WTC11 (cell line): Measurements from ENCODE around the gene CHD9. TPM values are rescaled to one million over a fixed set of nuclear protein-coding genes. Genes with fewer than 3 reads are reported as not detected.

Experiments used
- ATAC-seq: fragments of 200-7000 bp; cut with Tn5 transposase; 2 replicates; pipeline ENCODE4 v1.10.0; 2021; ENCODE audit warnings: mild to moderate bottlenecking, moderate library complexity
- Bru-seq: library from RNA; stranded (reverse); fragments of 400-500 nt; gene quantifications from one replicate; lab custom pipeline; 2021; lab: Mats Ljungman, UMichigan
- CTCF ChIA-PET: fragments of 300-600 bp; sonication (Branson Sonifier 250); formaldehyde crosslinking; loops from one replicate; lab custom pipeline; 2021; ENCODE audit warnings: antibody characterized with exemption; lab: Charles Lee
- POLR2A ChIA-PET: fragments of 350-600 bp; sonication (Branson Sonifier 250); formaldehyde crosslinking; loops from one replicate; lab custom pipeline; 2021; ENCODE audit warnings: antibody characterized with exemption; lab: Charles Lee
- DNase-seq: peaks from one replicate; pipeline ENCODE4 v3.0.0; 2021; ENCODE audit warnings: low spot score
- H3K27ac Mint-ChIP-seq: 2 replicates; pipeline ENCODE4 v1.8.0; 2021; ENCODE audit warnings: mixed read lengths
- H3K27me3 Mint-ChIP-seq: 2 replicates; pipeline ENCODE4 v1.8.0; 2021; ENCODE audit warnings: low read depth, mild to moderate bottlenecking, moderate library complexity, mixed read lengths
- H3K36me3 Mint-ChIP-seq: 2 replicates; pipeline ENCODE4 v1.8.0; 2021; ENCODE audit warnings: mixed read lengths
- H3K4me1 Mint-ChIP-seq: 2 replicates; pipeline ENCODE4 v1.8.0; 2022; ENCODE audit warnings: mixed read lengths
- H3K4me3 Mint-ChIP-seq: 2 replicates; pipeline ENCODE4 v1.8.0; 2021; ENCODE audit warnings: mild to moderate bottlenecking, moderate library complexity, mixed read lengths
- H3K9me3 Mint-ChIP-seq: 2 replicates; pipeline ENCODE4 v1.8.0; 2021; ENCODE audit warnings: mixed read lengths
- CREB1 ChIP-seq: sonication (generic); formaldehyde crosslinking; IDR thresholded peaks from 2 replicates; pipeline ENCODE4 v1.8.0; 2023; ENCODE audit warnings: mild to moderate bottlenecking, missing genetic modification reagents
- EMX1 ChIP-seq: fragments of 250-450 bp; sonication (Bioruptor Pico); IDR thresholded peaks from 2 replicates; pipeline ENCODE4 v1.8.0; 2021; ENCODE audit warnings: mild to moderate bottlenecking
- JAZF1 ChIP-seq: fragments of 250-450 bp; sonication (Bioruptor Pico); IDR thresholded peaks from 2 replicates; pipeline ENCODE4 v1.9.0; 2021; ENCODE audit warnings: moderate library complexity, mild to moderate bottlenecking, inconsistent platforms
- JUN ChIP-seq: sonication (generic); formaldehyde crosslinking; IDR thresholded peaks from 2 replicates; pipeline ENCODE4 v1.8.0; 2023; ENCODE audit warnings: mild to moderate bottlenecking, missing genetic modification reagents
- KAT7 ChIP-seq: sonication (generic); formaldehyde crosslinking; IDR thresholded peaks from 2 replicates; pipeline ENCODE4 v1.8.1; 2023; ENCODE audit warnings: missing genetic modification reagents, mild to moderate bottlenecking, borderline replicate concordance
- MXD4 ChIP-seq: fragments of 250-450 bp; sonication (Bioruptor Pico); IDR thresholded peaks from 2 replicates; pipeline ENCODE4 v1.8.0; 2021; ENCODE audit warnings: mild to moderate bottlenecking, moderate library complexity, borderline replicate concordance
- MYBL2 ChIP-seq: sonication (generic); formaldehyde crosslinking; IDR thresholded peaks from 2 replicates; pipeline ENCODE4 v1.8.1; 2023; ENCODE audit warnings: mild to moderate bottlenecking, moderate library complexity, missing genetic modification reagents
- NFE2L1 ChIP-seq: sonication (generic); formaldehyde crosslinking; IDR thresholded peaks from 2 replicates; pipeline ENCODE4 v1.8.1; 2023; ENCODE audit warnings: missing genetic modification reagents
- NFYB ChIP-seq: sonication (generic); formaldehyde crosslinking; conservative IDR thresholded peaks from 2 replicates; pipeline ENCODE4 v1.8.0; 2022; ENCODE audit warnings: low read depth, missing genetic modification reagents
- NR3C1 ChIP-seq: sonication (generic); formaldehyde crosslinking; conservative IDR thresholded peaks from 2 replicates; pipeline ENCODE4 v1.8.1; 2023; ENCODE audit warnings: low read depth, mild to moderate bottlenecking, missing genetic modification reagents
- PRRX2 ChIP-seq: fragments of 250-450 bp; sonication (Bioruptor Pico); IDR thresholded peaks from 2 replicates; pipeline ENCODE4 v1.8.0; 2021; ENCODE audit warnings: mild to moderate bottlenecking
- SP1 ChIP-seq: sonication (generic); formaldehyde crosslinking; conservative IDR thresholded peaks from 2 replicates; pipeline ENCODE4 v1.8.1; 2022; ENCODE audit warnings: missing genetic modification reagents
- TEAD4 ChIP-seq: sonication (generic); formaldehyde crosslinking; IDR thresholded peaks from 2 replicates; pipeline ENCODE4 v1.8.0; 2022; ENCODE audit warnings: mild to moderate bottlenecking, missing genetic modification reagents
- ZBTB21 ChIP-seq: sonication (generic); formaldehyde crosslinking; IDR thresholded peaks from 2 replicates; pipeline ENCODE4 v1.8.1; 2023; ENCODE audit warnings: mild to moderate bottlenecking, missing genetic modification reagents, borderline replicate concordance
- ZNF232 ChIP-seq: sonication (generic); formaldehyde crosslinking; IDR thresholded peaks from 2 replicates; pipeline ENCODE4 v1.8.0; 2022; ENCODE audit warnings: mild to moderate bottlenecking, missing genetic modification reagents
- ZNF263 ChIP-seq: sonication (generic); formaldehyde crosslinking; IDR thresholded peaks from 2 replicates; pipeline ENCODE4 v1.8.1; 2022; ENCODE audit warnings: low read depth, mild to moderate bottlenecking, moderate library complexity, missing genetic modification reagents
- ZNF317 ChIP-seq: sonication (generic); formaldehyde crosslinking; IDR thresholded peaks from 2 replicates; pipeline ENCODE4 v1.8.1; 2023; ENCODE audit warnings: low read depth, mild to moderate bottlenecking, moderate library complexity, missing genetic modification reagents, borderline replicate concordance
- long read RNA-seq, 3 experiments: library from RNA in 1 of 3; library from capped mRNA in 1 of 3; library from polyadenylated mRNA in 1 of 3; unstranded in 2 of 3; stranded (forward) in 1 of 3; transcript quantifications; one replicate each; pipeline ENCODE4 v2.0.0, GENCODE V29; 2021
- total RNA-seq: library from RNA; stranded (reverse); gene quantifications from 3 replicates; pipeline ENCODE4 v1.2.3, GENCODE V29; 2021
- TF ChIP-seq, protein P1 (sequence below): sonication (generic); formaldehyde crosslinking; conservative IDR thresholded peaks from 2 replicates; pipeline ENCODE4 v1.8.1; 2022; ENCODE audit warnings: mild to moderate bottlenecking, missing genetic modification reagents
- TF ChIP-seq, protein P2 (sequence below): sonication (generic); formaldehyde crosslinking; IDR thresholded peaks from 2 replicates; pipeline ENCODE4 v1.8.0; 2022; ENCODE audit warnings: mild to moderate bottlenecking, missing genetic modification reagents
- TF ChIP-seq, protein P3 (sequence below): sonication (generic); formaldehyde crosslinking; IDR thresholded peaks from 2 replicates; pipeline ENCODE4 v1.8.0; 2022; ENCODE audit warnings: mild to moderate bottlenecking, missing genetic modification reagents
- TF ChIP-seq, protein P4 (sequence below): sonication (generic); formaldehyde crosslinking; IDR thresholded peaks from 2 replicates; pipeline ENCODE4 v1.8.0; 2023; ENCODE audit warnings: missing genetic modification reagents
- TF ChIP-seq, protein P5 (sequence below): sonication (generic); formaldehyde crosslinking; IDR thresholded peaks from 2 replicates; pipeline ENCODE4 v1.8.1; 2022; ENCODE audit warnings: missing genetic modification reagents, borderline replicate concordance
- TF ChIP-seq, protein P6 (sequence below): fragments of 250-450 bp; sonication (Bioruptor Pico); IDR thresholded peaks from 2 replicates; pipeline ENCODE4 v1.9.0; 2021; ENCODE audit warnings: mild to moderate bottlenecking

CHD9 gene, protein sequence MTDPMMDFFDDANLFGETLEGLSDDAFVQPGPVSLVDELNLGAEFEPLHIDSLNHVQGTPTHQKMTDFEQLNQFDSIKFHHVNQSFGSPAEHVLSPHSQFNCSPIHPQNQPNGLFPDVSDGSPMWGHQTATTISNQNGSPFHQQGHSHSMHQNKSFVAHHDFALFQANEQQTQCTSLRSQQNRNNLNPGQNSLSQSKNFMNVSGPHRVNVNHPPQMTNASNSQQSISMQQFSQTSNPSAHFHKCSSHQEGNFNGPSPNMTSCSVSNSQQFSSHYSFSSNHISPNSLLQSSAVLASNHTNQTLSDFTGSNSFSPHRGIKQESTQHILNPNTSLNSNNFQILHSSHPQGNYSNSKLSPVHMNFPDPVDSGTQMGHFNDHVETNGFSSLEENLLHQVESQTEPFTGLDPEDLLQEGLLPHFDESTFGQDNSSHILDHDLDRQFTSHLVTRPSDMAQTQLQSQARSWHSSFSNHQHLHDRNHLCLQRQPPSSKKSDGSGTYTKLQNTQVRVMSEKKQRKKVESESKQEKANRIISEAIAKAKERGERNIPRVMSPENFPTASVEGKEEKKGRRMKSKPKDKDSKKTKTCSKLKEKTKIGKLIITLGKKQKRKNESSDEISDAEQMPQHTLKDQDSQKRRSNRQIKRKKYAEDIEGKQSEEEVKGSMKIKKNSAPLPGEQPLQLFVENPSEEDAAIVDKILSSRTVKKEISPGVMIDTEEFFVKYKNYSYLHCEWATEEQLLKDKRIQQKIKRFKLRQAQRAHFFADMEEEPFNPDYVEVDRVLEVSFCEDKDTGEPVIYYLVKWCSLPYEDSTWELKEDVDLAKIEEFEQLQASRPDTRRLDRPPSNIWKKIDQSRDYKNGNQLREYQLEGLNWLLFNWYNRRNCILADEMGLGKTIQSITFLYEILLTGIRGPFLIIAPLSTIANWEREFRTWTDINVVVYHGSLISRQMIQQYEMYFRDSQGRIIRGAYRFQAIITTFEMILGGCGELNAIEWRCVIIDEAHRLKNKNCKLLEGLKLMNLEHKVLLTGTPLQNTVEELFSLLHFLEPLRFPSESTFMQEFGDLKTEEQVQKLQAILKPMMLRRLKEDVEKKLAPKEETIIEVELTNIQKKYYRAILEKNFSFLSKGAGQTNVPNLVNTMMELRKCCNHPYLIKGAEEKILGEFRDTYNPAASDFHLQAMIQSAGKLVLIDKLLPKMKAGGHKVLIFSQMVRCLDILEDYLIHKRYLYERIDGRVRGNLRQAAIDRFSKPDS (N-terminal part only)
- total RNA-seq (29.8 to 34.3 TPM (median 31.3 TPM) in 3 replicates), Bru-seq, nascent RNA (percentile 82 among the genes with signal in this experiment)
- long read RNA-seq, experiment 1, transcript CHD9-204 (2 exons, 720 nt): major isoform, 5 of 52 reads
- long read RNA-seq, experiment 1, partial matches to known transcripts: 23 of 52 reads
- long read RNA-seq, experiment 1, other reads (novel, unspliced or antisense): 24 of 52 reads
- long read RNA-seq, experiment 2, partial matches to known transcripts: 8 of 19 reads
- long read RNA-seq, experiment 2, other reads (novel, unspliced or antisense): 11 of 19 reads
- long read RNA-seq, experiment 3, transcript CHD9-204 (2 exons, 720 nt): major isoform, 6 of 34 reads
- long read RNA-seq, experiment 3, partial matches to known transcripts: 12 of 34 reads
- long read RNA-seq, experiment 3, other reads (novel, unspliced or antisense): 16 of 34 reads

DNA sequence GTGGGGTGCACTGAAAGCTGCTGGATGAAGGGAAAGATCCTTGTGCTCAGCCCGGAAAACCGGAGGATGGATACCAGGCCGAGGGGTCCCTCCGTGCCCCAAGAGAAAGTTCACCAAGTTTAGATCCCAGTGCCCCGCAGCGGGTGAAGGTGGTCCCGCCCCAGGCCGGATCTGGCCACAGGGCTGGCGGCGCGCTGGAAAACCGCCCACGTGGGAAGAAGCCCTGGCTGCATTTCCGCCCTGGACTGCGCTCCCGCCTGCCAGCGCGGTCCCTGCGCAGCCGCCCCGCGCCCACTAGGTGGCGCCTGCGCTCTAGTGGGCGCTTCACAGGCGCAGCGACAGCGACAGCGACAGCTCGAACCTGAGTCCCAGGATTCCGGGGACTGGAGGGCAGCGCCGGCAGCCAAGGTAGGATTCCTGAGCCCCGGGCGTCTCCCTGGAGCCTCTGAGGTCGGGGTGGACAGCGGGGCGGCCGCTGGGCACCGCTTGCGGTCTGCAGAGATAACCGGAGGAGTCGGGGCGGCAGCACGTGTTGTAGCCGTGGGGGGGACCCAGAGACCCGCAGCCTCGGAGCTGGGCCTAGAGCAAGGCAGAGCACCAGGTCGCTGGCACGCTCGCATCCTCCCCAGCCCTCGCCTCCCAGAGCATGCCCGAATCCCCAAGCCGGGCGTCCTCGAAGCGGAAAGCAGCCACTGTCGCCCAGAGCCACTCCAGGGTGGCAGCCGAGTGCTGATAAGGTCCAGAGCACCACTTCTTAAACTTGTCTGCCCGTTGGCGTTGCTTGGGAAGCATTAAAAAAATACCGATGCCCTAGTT is at the start of gene CHD9:
CHD9 (plus strand) TSS at position 322 of the 816 bp plus-strand sequence. CDS start 101,099 bp downstream, outside the sequence.
- peaks cover 38% of the 10 kb centered on the region for H3K4me1 Mint-ChIP-seq
- H3K27me3 Mint-ChIP-seq: peaks cover 10% of the 10 kb centered on the region; the same call in 1 of the 2 replicates
- peak within 1 kb of the TSS; percentile 96 for H3K27ac Mint-ChIP-seq
- DNase-seq (peak; percentile 83), ATAC-seq (peak; percentile 88)
- H3K4me3 Mint-ChIP-seq: peak within 1 kb of the TSS; percentile 77
- H3K36me3 Mint-ChIP-seq: no peaks in the 10 kb centered on the region
- no peaks in the 10 kb centered on the region for H3K9me3 Mint-ChIP-seq
- ChIA-PET CTCF (interaction anchor here (0.5 to 2.6 kb wide), 32 partner anchors 9 to 1922 kb away, joined by 3 to 21 read pairs (median 4); no protein-coding TSS in a partner anchor), POLR2A (interaction anchor here (0.6 to 2.0 kb wide), 5 partner anchors 12 to 228 kb away, joined by 3 to 11 read pairs (median 5); no protein-coding TSS in a partner anchor)
- TF ChIP-seq JAZF1: no peak
- TF ChIP-seq, protein P1, sequence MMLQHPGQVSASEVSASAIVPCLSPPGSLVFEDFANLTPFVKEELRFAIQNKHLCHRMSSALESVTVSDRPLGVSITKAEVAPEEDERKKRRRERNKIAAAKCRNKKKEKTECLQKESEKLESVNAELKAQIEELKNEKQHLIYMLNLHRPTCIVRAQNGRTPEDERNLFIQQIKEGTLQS (CRISPR knock-in tag): no peak
- no peak; the same call in 1 of the 2 replicates for TF ChIP-seq NFYB (CRISPR knock-in tag)
- peak; percentile 63; the same call in 1 of the 2 replicates for TF ChIP-seq ZNF263 (CRISPR knock-in tag)
- 0 out of 2 replicates have a peak, but pooled peaks have one; percentile 59 for TF ChIP-seq KAT7 (CRISPR knock-in tag)
- TF ChIP-seq, protein P2, sequence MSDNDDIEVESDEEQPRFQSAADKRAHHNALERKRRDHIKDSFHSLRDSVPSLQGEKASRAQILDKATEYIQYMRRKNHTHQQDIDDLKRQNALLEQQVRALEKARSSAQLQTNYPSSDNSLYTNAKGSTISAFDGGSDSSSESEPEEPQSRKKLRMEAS (CRISPR knock-in tag): peak; percentile 96
- TF ChIP-seq MYBL2 (CRISPR knock-in tag): 0 out of 2 replicates have a peak, but pooled peaks have one; percentile 18
- no peak for TF ChIP-seq JUN (CRISPR knock-in tag)
- no peak for TF ChIP-seq CREB1 (CRISPR knock-in tag)
- TF ChIP-seq NFE2L1 (CRISPR knock-in tag): no peak
- no peak for TF ChIP-seq TEAD4 (CRISPR knock-in tag)
- TF ChIP-seq, protein P3, sequence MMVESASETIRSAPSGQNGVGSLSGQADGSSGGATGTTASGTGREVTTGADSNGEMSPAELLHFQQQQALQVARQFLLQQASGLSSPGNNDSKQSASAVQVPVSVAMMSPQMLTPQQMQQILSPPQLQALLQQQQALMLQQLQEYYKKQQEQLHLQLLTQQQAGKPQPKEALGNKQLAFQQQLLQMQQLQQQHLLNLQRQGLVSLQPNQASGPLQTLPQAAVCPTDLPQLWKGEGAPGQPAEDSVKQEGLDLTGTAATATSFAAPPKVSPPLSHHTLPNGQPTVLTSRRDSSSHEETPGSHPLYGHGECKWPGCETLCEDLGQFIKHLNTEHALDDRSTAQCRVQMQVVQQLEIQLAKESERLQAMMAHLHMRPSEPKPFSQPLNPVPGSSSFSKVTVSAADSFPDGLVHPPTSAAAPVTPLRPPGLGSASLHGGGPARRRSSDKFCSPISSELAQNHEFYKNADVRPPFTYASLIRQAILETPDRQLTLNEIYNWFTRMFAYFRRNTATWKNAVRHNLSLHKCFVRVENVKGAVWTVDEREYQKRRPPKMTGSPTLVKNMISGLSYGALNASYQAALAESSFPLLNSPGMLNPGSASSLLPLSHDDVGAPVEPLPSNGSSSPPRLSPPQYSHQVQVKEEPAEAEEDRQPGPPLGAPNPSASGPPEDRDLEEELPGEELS (CRISPR knock-in tag): peak; percentile 59; the same call in 1 of the 2 replicates
- TF ChIP-seq MXD4: no peak
- 0 out of 2 replicates have a peak, but pooled peaks have one; percentile 32 for TF ChIP-seq ZBTB21 (CRISPR knock-in tag)
- TF ChIP-seq ZNF317: no peak
- TF ChIP-seq ZNF232 (CRISPR knock-in tag): peak; percentile 25; the same call in 1 of the 2 replicates
- TF ChIP-seq PRRX2: no peak
- TF ChIP-seq, protein P4, sequence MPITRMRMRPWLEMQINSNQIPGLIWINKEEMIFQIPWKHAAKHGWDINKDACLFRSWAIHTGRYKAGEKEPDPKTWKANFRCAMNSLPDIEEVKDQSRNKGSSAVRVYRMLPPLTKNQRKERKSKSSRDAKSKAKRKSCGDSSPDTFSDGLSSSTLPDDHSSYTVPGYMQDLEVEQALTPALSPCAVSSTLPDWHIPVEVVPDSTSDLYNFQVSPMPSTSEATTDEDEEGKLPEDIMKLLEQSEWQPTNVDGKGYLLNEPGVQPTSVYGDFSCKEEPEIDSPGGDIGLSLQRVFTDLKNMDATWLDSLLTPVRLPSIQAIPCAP (CRISPR knock-in tag): 0 out of 2 replicates have a peak, but pooled peaks have one; percentile 38
- TF ChIP-seq, protein P5, sequence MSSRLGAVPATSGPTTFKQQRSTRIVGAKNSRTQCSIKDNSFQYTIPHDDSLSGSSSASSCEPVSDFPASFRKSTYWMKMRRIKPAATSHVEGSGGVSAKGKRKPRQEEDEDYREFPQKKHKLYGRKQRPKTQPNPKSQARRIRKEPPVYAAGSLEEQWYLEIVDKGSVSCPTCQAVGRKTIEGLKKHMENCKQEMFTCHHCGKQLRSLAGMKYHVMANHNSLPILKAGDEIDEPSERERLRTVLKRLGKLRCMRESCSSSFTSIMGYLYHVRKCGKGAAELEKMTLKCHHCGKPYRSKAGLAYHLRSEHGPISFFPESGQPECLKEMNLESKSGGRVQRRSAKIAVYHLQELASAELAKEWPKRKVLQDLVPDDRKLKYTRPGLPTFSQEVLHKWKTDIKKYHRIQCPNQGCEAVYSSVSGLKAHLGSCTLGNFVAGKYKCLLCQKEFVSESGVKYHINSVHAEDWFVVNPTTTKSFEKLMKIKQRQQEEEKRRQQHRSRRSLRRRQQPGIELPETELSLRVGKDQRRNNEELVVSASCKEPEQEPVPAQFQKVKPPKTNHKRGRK (CRISPR knock-in tag): no peak
- peak; percentile 85 for TF ChIP-seq SP1
- TF ChIP-seq, protein P6, sequence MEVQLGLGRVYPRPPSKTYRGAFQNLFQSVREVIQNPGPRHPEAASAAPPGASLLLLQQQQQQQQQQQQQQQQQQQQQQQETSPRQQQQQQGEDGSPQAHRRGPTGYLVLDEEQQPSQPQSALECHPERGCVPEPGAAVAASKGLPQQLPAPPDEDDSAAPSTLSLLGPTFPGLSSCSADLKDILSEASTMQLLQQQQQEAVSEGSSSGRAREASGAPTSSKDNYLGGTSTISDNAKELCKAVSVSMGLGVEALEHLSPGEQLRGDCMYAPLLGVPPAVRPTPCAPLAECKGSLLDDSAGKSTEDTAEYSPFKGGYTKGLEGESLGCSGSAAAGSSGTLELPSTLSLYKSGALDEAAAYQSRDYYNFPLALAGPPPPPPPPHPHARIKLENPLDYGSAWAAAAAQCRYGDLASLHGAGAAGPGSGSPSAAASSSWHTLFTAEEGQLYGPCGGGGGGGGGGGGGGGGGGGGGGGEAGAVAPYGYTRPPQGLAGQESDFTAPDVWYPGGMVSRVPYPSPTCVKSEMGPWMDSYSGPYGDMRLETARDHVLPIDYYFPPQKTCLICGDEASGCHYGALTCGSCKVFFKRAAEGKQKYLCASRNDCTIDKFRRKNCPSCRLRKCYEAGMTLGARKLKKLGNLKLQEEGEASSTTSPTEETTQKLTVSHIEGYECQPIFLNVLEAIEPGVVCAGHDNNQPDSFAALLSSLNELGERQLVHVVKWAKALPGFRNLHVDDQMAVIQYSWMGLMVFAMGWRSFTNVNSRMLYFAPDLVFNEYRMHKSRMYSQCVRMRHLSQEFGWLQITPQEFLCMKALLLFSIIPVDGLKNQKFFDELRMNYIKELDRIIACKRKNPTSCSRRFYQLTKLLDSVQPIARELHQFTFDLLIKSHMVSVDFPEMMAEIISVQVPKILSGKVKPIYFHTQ (CRISPR knock-in tag): no peak
- TF ChIP-seq NR3C1 (CRISPR knock-in tag): 0 out of 2 replicates have a peak, but pooled peaks have one; percentile 27
- no peak for TF ChIP-seq EMX1 (CRISPR knock-in tag)
